ENCODE measurements around the gene LRBA. TPM values are rescaled to one million over a fixed set of nuclear protein-coding genes. Genes with fewer than 3 reads are reported as not detected.
"Not testable (repeated sequence)": the region's sequence is repeated elsewhere in the genome, so short reads cannot be mapped to it uniquely, and the experiment has no call there.

LRBA gene
- total RNA-seq, 1 donor from 2014 or later, result 46.2 TPM

GRCh38 chr4:151029537-151029936 is 14.5 kb upstream of the LRBA start:
- TF ChIP-seq, protein P1, sequence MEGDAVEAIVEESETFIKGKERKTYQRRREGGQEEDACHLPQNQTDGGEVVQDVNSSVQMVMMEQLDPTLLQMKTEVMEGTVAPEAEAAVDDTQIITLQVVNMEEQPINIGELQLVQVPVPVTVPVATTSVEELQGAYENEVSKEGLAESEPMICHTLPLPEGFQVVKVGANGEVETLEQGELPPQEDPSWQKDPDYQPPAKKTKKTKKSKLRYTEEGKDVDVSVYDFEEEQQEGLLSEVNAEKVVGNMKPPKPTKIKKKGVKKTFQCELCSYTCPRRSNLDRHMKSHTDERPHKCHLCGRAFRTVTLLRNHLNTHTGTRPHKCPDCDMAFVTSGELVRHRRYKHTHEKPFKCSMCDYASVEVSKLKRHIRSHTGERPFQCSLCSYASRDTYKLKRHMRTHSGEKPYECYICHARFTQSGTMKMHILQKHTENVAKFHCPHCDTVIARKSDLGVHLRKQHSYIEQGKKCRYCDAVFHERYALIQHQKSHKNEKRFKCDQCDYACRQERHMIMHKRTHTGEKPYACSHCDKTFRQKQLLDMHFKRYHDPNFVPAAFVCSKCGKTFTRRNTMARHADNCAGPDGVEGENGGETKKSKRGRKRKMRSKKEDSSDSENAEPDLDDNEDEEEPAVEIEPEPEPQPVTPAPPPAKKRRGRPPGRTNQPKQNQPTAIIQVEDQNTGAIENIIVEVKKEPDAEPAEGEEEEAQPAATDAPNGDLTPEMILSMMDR (IDR thresholded peaks at IDR 0.05), result no peak
- no peak for DNase-seq
- Histone ChIP-seq H3K9me3 (no peaks in the 10 kb centered on the region), H3K4me3 (no peak overlapping the region), H3K27ac (no peak overlapping the region), H3K36me3 (no peaks in the 10 kb centered on the region), H3K27me3 (ENCODE audit: low read depth) (no peaks in the 10 kb centered on the region), H3K4me1 (no peaks in the 10 kb centered on the region)
- no peak for ATAC-seq
- intact Hi-C loops (cut with DNase I), result no loop called here

GRCh38 chr4:151029006-151029405 is 13.9 kb upstream of the LRBA start:
- DNase-seq; ATAC-seq; H3K9me3 ChIP-seq; H3K4me3 ChIP-seq; H3K27ac ChIP-seq; H3K36me3 ChIP-seq; H3K4me1 ChIP-seq; intact Hi-C loops (cut with DNase I); H3K27me3 ChIP-seq (ENCODE audit: low read depth): not testable (repeated sequence)

DNA sequence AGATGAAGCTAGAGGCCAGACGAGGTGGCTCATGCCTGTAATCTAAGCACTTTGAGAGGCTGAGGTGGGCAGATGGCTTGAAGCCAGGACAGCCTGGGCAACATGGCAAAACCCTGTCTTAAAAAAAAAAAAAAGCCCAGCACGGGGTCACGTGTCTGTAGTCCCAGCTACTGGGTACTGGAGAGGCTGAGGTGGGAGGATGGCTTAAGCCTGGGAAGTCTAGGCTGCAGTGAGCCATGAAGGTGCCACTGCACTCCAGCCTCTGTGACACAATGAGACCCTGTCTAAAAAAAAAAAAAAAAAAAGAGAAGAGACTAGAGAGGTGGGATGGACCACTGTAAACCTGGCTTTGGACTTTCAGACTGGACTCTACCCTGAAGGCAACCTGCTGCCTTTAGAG is 10.7 kb upstream of the LRBA start:
- no peaks in the 10 kb centered on the region for H3K4me1 ChIP-seq
- no peaks in the 10 kb centered on the region for H3K36me3 ChIP-seq
- no peaks in the 10 kb centered on the region for H3K27me3 ChIP-seq (ENCODE audit: low read depth)
- no peak for DNase-seq
- no peaks in the 10 kb centered on the region for H3K9me3 ChIP-seq
- H3K4me3 ChIP-seq, result no peak overlapping the region
- no peak for ATAC-seq
- intact Hi-C loops (cut with DNase I), result no loop called here
- H3K27ac ChIP-seq, result no peak overlapping the region
- TF ChIP-seq, protein P1 (IDR thresholded peaks at IDR 0.05), result no peak

DNA sequence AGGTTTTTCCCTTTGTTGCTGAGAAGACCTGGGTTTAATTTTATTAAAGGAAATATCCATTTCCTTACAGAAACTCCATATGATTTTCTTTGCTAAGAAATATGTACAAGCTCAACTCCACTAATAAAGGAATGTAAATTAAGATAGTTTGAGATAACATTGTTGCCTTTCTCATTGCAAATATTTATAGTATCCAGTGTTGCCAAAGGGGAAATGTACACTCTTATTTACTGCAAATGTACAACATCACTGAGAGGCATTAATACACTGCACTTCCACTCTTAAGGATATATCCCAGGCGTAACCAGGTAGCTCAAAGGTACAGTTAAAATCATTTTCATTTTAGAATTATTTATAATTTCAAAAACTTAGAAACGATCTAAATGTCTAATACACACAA is 7.5 kb upstream of the LRBA start:
- Histone ChIP-seq H3K27ac (no peak overlapping the region), H3K27me3 (ENCODE audit: low read depth) (no peaks in the 10 kb centered on the region), H3K4me1 (no peaks in the 10 kb centered on the region), H3K9me3 (no peaks in the 10 kb centered on the region), H3K4me3 (no peak overlapping the region), H3K36me3 (no peaks in the 10 kb centered on the region)
- DNase-seq (no peak), ATAC-seq (no peak)
- intact Hi-C loops (cut with DNase I), result no loop called here
- TF ChIP-seq, protein P1 (IDR thresholded peaks at IDR 0.05), result no peak

- no peak for ATAC-seq
- Histone ChIP-seq H3K36me3 (no peaks in the 10 kb centered on the region), H3K9me3 (no peaks in the 10 kb centered on the region), H3K27ac (no peak overlapping the region), H3K27me3 (ENCODE audit: low read depth) (no peaks in the 10 kb centered on the region), H3K4me1 (no peaks in the 10 kb centered on the region), H3K4me3 (no peak overlapping the region)
- intact Hi-C loops (cut with DNase I), result no loop called here
- no peak for DNase-seq
- TF ChIP-seq, protein P1 (IDR thresholded peaks at IDR 0.05), result no peak
Observed at GRCh38 chr4:151021637-151022334, 6.7 kb upstream of the LRBA start.

DNA sequence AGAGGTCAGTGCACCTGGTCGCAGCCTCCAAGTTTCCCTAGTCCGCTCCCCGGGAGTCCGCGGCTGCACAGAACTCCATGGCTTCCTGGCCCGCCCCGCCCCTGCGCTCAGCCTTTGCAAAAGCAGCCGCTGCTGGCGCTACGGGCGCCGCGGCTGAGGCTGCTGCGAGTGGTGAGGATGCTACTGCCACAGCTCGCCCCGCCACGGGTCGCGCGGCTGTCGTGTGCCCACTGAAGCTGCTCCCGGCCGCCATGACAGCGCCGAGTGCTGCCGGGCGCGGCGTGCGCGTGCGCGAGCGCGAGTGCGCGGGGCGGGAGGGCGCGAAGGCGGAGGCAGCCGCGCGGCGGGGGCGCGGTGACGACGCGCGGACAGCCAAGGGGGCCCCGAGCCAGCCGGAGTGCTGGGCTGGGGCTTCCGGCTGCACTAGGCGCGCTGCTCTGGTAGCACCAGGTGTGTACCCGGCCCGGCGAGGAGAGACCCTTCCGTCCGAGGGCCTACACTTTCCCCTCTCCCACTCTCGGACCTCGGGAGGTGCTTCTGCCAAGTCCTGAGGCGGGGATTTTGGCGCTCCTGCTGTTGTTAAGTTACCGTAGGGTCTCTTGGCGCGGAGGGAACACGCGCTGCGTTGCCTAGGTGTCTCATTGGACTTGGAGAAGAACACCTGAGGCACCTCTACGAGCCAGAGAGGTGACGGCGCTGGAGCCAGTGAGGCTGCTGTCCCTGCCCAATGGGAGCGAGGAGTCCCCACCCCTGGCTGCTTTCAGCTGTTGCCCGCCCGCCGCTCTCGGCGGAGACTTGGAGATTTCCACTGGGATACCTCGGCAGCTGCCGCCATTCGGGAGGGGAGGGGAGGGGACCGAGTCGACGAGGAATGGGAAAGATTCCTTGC is 619 bp upstream of the LRBA start:
- peak overlapping the region; percentile 98 for H3K27ac ChIP-seq
- DNase-seq (peak; percentile 86), ATAC-seq (peak; percentile 95 to 96)
- H3K4me1 ChIP-seq, result peaks cover 24% of the 10 kb centered on the region
- no peaks in the 10 kb centered on the region for H3K9me3 ChIP-seq
- no peaks in the 10 kb centered on the region for H3K36me3 ChIP-seq
- intact Hi-C loops (cut with DNase I), result no loop called here
- H3K4me3 ChIP-seq, result peak overlapping the region; percentile 99
- TF ChIP-seq, protein P1 (IDR thresholded peaks at IDR 0.05), result no peak
- no peaks in the 10 kb centered on the region for H3K27me3 ChIP-seq (ENCODE audit: low read depth)

All from lower lobe of right lung (tissue), 2 donors.